ENCODE measurements around the gene JAKMIP1.

JAKMIP1 gene

DNA sequence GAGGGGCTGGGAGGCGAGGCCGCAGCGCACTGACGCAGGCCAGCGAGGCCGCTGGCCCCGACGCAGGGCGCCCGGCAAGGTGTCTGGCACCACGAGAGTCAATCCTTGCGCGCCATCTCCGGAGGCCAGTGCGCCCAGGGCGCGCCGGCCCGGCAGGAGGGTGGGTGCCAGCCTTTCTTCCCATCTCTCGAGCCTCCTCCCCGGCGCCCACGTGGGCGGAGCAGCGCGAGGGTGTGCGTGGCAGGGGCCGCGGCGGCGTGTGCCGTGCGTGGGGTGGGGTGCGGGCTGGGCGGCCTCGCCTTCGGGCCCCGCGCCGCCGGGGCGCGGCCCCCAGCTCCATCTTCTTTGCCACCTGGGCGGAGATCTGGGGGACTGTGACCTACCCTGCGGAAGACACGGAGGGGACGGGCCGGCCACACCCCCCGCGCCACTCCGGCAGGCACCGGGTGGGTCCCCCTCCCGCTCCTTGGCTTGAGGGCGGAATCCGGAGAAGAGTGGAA is 877 bp downstream of the JAKMIP1 start:
- DNase-seq, result peak; percentile 54

DNA sequence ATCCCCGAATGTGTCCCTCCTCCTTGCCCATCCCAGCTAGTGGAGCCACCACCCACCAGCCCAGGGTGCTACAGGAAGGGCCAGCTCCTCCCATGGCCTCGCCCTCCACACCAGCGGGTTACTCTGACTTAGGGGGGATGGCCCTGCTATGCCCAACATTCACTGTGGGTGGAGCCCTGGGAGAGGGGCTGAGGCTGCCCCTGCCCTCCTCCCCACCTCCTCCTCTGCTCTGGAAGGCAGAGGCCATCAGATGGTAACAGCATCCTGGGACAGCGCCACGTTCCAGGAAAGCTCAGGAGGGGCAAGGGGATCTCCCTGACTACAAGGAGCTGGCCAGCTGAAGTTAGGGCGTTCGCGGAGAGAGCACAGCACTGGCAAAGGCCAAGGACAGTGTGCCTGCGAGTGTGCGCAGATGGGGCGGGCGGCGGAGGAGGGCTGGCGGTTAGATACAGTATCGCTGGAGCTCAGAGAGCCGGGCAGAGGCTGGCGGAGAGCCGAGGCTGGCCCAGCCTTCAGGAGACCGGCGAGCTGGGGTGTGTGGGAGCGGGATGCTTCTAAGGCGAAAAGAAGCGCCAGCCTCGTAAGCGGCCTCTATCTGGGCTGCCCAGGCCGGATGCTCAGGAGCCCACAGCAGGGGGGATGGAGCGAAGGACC is 1.5 kb downstream of the JAKMIP1 start:
- peak; percentile 58 for DNase-seq

DNA sequence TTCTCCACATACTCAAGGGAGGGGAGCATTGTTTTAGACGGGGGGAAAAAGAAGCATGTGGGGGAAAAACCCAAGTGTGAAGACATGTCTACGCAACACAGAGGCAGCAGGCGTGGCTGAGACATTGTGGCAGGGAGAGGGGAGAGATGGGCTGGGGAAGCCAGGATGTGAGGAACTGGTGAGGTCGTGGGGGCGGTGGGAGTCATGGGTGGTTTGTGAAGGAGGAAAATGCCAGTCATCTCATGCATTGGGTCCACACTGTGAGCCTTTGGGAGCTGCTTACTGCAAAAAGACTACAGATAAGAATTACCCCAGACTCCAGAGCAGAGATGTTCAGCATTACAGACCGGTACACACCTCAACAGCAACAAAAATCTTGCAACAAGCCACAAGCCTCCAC is 2.1 kb downstream of the JAKMIP1 start:
- no peak for DNase-seq

DNA sequence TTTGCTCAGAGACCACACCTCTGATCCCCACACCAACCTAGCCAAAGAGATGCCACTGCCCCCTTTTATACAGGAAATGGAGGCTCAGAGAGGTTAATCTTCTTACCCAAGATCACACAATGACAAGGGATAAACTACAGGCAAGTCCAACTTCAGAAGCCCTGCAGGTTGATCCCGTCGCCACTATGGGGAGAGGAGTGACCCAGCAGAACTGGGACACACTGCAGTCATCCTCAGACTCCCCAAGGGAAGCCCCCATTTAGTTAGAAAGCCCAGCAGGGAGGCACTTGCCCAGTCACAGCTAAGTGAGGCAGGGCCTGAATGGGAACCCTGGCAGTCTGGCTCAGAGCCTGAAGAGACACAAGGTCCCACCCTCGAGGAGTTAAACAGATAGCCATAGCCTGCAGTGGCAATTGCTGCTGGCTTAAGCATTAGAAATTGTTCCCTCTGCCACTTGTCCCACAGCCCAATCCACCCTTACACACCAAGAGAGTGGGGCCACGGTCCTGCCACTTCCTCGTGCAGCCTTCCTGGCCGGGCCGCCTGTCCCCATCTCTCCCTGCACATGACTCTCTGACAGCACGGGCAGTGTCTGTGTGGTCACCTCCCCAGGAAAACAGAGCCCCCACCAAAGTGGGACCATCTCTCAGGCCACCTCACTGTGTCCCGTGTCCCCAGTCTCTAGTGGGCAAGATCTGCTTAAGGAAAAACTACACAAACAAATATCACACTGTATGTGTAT is 2.7 kb downstream of the JAKMIP1 start:
- DNase-seq, result no peak

DNA sequence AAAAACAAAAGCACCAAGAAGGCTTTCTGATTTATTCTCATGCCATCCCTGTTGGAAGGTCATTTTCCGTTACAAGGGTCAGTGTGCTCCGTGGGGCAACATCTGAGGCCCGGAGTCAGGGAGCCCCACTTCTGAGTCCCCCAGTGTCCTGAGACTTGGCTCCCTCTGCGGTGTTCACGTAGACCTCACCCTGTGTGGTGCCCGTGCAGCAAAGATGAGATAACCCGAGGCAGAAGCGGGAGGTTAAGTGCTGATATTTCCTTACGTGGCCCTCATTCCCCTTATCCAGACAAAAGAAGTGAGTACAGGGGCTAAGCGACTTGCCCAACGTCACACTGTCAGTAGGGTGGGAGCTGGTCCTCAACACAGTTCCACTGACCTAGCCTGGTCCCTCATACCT is 3.5 kb downstream of the JAKMIP1 start:
- no peak for DNase-seq

DNA sequence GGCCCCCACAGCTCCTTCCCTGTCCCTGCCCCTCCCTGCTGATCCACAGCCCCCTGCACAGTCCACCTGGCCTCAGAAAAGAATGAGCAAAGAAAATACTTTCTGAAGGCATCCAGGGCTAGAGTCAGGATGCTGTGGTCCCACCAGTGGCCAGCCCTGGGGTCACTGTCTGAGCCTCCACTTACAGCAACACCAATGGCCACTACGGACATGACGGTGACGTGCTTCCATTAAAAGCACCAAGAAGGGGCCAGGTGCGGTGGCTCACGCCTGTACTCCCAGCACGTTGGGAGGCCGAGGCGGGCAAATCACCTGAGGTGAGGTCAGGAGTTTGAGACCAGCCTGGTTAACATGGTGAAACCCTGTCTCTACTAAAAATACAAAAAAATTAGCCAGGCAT is 4.0 kb downstream of the JAKMIP1 start:
- no peak for DNase-seq

DNA sequence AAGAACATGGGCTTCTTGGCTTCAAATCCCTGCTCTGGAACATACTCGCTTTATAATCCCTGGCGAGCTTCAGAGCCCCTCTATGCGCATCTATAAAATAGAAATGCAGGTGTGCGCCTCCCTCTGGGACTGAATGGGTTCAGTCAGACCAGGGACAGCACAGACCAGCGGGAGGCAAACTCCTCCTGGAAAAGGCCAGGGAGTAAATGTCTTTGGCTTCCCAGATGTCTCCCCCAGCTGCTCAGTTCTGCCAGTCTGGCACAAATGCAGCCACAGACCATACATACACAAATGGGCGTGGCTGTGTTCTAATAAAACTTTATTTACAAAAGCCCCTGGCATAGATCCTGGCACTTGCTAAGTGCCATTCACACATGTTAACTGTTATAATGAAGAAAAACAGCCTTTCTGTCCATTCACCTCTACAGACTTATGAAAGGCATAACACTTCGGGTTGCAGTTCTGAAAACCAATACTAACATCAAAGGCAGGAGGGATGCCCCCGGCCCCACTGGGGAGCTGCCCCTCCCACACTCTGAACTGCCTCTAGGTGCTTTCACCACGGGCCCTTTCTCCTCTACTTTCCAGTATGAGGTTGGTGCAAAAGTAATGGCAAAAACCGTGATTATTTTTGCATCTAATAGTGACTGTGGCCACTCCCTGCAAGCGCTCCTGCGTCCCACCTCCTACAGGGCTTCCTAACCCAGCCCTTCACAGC is 4.6 kb downstream of the JAKMIP1 start:
- DNase-seq, result no peak

DNA sequence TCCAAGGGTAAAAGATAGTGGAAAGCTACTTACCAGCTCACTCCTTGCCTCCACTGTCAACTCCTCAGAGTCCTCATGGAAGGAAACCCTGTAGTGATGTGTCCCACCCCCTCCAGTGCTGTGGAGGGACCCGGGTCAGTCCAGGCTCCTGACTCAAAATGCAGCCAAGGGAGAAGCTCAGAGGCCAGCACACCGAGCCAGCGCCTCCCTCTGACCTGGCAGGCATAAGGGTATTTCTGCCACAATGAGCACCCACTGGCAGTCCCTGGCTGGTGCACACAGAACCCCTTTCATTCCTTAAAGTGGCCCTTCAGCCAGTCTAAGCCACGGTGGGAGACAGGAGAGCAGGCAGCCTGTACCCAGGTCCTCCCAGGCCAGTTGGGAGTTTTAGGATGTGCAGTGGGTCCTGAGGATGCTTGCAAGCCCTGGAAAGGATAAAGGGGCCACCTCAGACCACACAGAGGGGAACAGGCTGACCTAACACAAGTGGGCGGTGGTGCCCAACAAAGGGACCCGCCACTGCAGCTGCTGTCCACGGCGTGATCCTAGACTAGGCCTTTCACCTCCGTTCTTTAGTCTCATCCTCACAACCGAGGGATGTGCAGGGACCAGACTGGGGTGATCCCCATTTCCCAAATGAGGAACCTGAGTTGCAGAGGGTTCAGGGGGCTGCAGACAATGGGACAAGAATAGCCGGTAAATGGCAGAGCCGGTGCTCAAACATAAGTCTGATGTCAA is 5.7 kb downstream of the JAKMIP1 start:
- DNase-seq, result no peak

DNA sequence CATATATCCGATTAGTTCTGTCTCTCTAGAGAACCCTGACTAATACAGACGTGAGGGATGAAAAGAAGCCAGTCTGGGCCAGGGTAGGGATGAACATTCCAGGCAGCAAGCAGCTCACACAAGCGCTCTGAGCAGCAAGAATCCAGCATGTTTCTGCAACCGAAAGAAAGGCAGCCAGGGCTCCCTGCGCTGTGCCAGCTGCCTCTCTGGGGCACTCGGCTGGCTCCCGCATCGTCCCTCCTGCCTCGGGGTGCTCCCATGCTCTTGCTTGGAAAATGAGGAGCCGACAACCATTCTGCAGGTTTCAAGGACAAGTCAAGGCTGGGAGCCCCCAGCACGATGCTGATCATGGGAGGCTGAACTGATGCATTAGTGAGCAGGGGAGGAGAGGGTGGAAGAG is 7.0 kb downstream of the JAKMIP1 start:
- DNase-seq, result no peak

DNA sequence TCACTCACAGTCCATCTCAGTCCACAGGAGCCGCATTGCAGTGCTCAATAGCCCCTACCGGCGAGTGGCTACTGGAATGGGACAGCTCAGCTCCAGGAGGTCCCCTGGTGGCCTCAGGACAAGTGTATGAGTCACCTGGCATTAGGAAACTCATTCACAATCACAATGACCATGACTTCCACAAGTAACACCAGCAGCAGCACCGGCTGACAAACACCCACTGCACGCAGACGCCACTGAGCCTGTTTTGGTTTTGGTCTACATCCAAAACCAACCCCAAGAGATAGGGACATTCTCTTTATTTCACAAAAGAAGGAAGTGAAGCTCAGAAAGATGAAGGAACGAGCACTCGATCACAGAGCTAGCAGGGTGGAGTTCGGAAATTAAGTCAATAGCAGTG is 8.1 kb downstream of the JAKMIP1 start:
- DNase-seq, result no peak

DNA sequence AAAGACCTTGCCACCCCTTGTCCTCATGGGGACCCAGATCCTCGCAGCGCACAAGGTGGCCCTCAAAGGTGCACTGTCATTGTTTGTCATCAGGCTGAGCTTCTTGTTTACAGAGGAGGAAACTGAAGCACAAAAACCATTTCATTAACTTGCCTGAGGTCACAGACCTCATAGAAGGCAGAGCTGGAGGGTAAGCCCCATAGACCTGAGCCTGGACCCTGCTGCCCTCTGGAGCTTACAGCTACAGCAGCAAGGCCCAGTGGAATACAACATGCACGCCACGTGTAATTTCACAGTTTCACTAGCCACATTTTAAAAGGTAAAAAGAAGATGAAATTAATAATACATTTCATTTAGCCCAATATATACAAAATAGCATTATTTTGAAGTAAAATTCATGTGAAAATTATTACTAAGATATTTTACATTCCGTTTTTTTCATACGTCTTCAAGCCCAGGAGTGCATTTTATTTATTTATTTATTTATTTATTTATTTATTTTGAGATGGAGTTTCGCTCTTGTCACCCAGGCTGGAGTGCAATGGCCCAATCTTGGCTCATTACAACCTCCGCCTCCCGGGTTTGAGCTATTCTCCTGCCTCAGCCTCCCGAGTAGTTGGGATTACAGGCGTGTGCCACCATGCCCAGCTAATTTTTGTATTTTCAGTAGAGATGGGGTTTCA is 8.8 kb downstream of the JAKMIP1 start:
- no peak for DNase-seq

DNA sequence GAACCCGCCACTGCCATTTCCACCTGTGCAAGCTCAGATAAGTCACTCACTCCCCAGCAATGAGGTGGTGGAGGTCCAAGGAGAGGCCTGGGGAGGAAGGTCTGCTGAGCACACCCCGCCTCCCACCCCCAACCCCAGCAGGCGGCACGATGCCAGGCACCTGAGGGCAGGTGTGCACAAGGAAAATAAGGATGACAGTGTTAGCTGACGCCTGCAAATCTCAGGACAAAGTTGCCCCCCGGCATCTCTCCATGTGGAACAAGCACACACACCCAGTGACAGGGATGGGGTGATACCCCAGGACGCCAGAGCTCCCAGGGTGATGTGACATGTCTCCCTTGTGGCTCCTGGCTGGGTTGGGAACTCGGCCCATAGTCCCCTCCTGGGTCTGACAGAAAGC is 9.9 kb downstream of the JAKMIP1 start:
- no peak for DNase-seq

DNA sequence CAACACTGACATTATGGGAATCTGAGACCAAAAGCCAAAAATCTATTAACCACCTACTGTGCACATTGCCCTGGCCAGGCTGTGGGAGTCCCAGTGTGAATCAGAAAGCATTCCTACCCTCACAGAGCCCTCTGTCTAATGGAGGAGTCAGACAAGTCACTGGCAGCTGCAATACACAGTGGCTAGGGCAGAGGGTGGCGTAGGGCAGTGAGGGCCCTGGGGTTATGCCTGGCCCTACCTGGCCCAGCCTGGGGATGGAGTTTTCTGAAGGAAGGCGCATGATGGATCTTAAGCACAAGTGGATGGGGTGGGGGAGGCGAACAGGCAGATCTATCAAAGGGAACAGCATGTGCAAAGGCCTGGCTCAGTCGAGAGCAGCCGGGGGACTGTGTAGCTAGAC is 10.8 kb downstream of the JAKMIP1 start:
- DNase-seq, result no peak

DNA sequence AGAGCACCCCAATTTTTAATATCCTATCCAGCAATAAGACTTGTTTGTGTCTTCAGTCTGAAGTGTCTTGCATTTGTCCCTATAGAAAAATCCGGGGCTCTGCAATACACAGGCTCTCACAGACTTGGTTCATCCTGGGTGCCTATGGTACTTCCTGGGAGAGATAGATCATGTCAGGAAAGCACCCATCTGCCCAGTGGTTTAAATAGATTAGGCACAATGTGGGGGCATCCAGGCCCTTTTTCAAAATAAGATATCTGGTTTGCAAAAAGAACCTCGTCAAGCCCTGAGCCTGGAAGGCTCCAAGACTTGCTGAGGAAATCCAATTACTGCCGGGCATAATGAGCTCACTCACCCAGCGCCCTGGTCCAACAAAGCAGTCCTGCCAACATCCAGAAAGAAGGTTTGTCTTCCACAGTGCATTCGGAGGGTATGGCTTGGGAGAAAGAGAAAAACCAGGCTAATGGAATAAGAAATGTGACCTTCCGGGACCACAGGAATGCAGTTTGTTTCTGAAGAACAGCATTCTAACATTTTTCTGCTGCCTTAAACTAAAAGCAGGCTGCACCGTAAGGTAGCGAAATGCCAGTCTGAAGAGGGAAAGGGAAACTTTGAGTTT is 11.6 kb downstream of the JAKMIP1 start:
- no peak for DNase-seq

DNA sequence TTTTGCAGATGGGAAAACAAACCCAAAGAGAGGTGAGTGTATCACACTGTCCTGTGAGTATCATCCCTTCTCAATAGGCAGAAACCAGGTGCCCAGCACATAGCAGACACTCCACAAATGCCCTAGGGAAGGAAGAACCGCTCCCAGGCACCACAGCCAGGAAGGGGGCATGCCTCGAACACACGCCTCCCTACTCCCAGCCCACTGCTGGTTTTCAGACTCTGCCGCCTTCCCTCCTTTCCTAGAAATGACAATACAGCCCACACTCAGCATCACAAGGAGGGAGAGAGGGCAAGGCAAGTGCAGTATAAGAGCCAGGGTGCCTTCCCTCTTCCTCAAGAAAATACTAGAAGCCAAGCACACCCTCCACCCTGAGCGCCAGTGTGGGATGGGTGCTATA is 16.2 kb downstream of the JAKMIP1 start:
- DNase-seq, result no peak

DNA sequence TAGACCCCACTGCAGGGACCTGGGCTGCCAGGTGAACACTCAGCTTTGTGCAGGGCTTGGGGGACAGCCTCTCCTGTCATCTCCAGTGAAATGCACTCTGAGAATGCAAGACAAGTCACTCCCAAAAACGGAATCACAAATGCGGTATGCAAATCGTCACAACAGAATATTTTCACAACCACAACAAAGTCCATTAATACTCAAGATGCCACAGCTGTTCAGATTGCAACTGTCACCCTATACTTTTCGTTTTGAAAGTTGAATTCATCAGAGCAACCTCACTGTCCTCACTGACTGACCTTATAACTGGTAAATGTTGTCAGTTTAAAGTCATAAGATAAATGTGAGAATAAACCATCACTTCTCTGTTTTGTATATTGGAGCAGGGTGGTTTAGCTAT is 16.6 kb downstream of the JAKMIP1 start:
- DNase-seq, result no peak

DNA sequence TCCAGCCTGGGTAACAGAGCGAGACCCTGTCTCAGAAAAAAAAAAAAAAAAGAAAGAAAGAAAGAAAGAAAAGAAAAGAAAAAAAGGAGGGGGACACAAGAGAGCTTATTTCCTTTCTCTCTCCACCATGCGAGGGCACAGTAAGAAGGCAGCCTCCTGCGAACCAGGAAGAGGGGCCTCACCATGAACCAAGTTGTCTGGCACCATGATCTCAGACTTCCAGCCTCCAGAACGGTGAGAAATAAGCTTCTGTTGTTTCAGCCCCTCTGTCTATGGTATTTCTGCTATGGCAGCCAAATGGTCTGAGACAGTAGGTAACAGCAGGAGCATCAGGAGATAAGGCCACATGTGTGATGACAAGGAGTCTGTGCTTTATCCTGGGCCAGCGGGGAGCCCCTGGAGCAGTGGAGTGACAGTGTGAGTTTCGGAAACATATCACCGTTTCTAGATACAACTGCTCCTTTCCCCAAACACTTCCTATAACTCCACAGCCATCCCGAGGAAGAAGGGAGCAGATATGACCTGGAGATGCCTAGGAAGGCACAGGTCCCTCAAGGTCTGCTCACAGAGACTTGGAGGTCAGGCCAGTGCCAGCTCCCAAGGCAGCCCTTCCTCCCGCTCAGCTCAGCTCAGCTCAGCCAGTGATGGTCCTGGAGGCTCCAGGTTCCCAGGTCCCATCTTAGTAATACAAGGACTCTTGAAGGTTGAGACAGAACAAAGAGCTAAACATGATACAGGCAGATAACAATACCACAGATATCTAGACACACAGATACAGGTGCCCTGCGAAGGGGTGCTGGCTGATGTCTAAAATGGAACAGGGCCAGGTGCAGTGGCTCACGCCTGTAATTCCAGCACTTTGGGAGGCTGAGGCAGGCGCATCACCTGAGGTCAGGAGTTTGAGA is 17.7 kb downstream of the JAKMIP1 start:
- no peak for DNase-seq

DNA sequence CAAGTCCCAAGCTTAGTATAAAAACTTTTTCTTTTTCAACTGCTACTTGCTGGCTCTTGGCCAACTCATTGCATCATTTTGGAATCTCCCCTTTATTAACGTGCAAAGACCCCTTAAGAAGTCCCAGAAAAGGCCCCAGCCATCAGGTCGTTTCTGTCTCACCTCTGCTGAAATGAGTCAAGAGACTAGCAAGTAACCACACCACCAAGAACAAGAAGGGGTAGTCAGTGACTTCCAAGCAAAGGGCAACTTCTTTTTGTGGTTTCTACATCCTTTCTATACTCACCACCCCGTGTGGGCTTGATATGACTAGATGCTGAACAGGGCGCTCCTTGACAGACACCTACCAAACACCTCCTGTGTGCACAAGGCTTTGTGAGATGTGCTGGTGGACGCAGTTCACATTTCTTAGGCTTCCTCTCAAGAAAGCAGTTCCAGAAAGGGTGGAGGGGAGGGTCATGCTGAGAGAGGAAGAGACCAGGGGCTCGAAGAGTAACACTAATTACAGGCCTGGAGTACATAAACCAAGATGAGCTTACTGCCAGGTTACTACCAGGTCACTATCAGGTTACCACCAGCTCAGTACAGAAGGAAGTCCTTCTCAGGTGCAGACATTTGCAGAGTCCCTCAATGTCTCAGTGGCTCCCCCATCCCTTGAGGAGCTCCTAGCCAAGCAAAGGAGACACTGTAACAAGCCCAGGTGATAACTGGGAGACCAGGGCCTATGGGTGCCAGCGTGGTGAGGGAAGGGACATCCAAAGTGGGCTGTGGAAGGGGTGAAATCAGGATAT is 19.3 kb downstream of the JAKMIP1 start:
- DNase-seq, result no peak

DNA sequence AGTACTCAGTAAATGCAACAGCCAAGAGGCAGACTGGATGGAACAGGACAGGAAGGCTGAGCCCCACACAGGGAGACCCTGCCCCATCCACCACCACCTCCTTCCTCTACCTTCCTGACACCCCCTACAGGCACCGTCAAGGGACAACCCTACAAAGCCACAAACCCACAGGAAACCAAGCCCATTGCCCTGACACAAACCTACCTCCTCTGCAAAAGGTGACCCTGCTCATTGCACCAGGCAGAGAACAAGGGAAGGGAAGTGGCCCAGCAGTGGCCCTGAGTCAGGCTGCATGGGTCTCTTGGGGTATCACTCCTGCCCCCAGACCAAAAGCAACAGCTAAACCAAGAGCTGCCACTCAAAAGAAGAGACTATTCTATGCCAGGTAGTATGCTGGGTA is 21.0 kb downstream of the JAKMIP1 start:
- no peak for DNase-seq

DNA sequence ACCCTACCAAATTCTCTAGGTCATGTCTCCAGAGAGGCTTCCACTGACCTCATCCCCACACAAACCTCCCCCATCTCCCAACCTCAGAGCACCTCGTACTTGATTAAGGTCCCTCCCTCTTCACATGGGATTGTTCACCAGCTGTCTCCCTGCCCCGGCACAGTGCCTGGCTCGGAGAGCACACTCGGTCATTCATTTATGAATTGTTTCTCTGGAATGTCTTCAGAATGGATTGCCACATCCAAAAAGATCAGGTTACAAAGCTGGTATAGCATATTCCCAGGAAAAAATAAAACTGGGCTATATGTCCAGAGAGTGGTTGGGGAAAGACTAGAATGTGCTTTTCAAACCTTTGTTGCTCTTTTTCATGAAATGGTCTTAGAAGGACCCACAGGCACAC is 21.6 kb downstream of the JAKMIP1 start:
- DNase-seq, result no peak

All from COR-L47 (cell line).